HFF-Myc (cell line): ENCODE results near the gene CPE.

ENCODE experiments used
- DNase-seq: peaks from one replicate; pipeline ENCODE4 v3.0.0-alpha.2; 2011; ENCODE audit warnings: low read depth; ENCODE audit errors: extremely low read depth
- H3K4me3 ChIP-seq: replicated peaks from 2 replicates; pipeline ENCODE4 v1.5.1; 2011; ENCODE audit warnings: low read depth, mild to moderate bottlenecking, control low read depth, low read length
- CTCF ChIP-seq: IDR thresholded peaks from 2 replicates; pipeline ENCODE4 v1.5.1; 2012; ENCODE audit warnings: mild to moderate bottlenecking, low read depth, low read length, control low read depth; ENCODE audit errors: missing control alignments

CPE gene

GRCh38 chr4:165384598-165384997 lies 5.8 kb downstream of the CPE start:
- no peak overlapping the region for H3K4me3 ChIP-seq
- peak; percentile 73 for DNase-seq
- TF ChIP-seq CTCF, result no peak

- no peak for TF ChIP-seq CTCF
- no peak for DNase-seq
- H3K4me3 ChIP-seq, result no peak overlapping the region
These were observed 6.3 kb downstream of the CPE start for GRCh38 chr4:165385126-165385525.

GRCh38 chr4:165386328-165386727 lies 7.5 kb downstream of the CPE start:
- H3K4me3 ChIP-seq, result no peak overlapping the region
- no peak for TF ChIP-seq CTCF
- DNase-seq, result no peak

GRCh38 chr4:165388756-165389155 lies 9.9 kb downstream of the CPE start:
- no peak for DNase-seq
- no peak overlapping the region for H3K4me3 ChIP-seq
- no peak for TF ChIP-seq CTCF

GRCh38 chr4:165393051-165393450 lies 14.2 kb downstream of the CPE start:
- no peak for TF ChIP-seq CTCF
- no peak for DNase-seq
- no peak overlapping the region for H3K4me3 ChIP-seq

GRCh38 chr4:165393704-165394103 lies 14.9 kb downstream of the CPE start:
- DNase-seq, result no peak
- H3K4me3 ChIP-seq, result no peak overlapping the region
- no peak for TF ChIP-seq CTCF

GRCh38 chr4:165394275-165394674 lies 15.5 kb downstream of the CPE start:
- H3K4me3 ChIP-seq, result no peak overlapping the region
- DNase-seq, result no peak
- TF ChIP-seq CTCF, result no peak
